Measurements from ENCODE around the gene TMEM141. TPM values are rescaled to one million over a fixed set of nuclear protein-coding genes. Genes with fewer than 3 reads are reported as not detected.
A peak's percentile ranks its signal among the peaks of the same experiment; 100 is the strongest.
"Not testable (repeated sequence)": the region's sequence is repeated elsewhere in the genome, so short reads cannot be mapped to it uniquely, and the experiment has no call there.

The TMEM141 gene
- polyA plus RNA-seq, 1 of the 3 experiments (the other 2 are of a cell fraction), result 112 TPM

- Histone ChIP-seq H3K9me2 (no peaks in the 10 kb centered on the region), H3K9ac (no peak overlapping the region), H3K27ac (ENCODE audit: low read depth in 2 of 2, low read length in 1 of 2) (no peak overlapping the region), H3K79me2 (ENCODE audit: insufficient read depth) (peaks cover 1% of the 10 kb centered on the region; the same call in 1 of the 2 replicates), H3K4me1 (ENCODE audit: control insufficient read depth in 1 of 2, insufficient read depth in 2 of 2, low read depth in 1 of 2, low read length in 1 of 2) (peaks cover 7 to 8% of the 10 kb centered on the region in 2 experiments), H3K27me3 (ENCODE audit: insufficient read depth) (peaks cover 2% of the 10 kb centered on the region; the same call in 1 of the 2 replicates), H2AFZ (ENCODE audit: low read depth) (no peak overlapping the region), H3K36me3 (replicated peaks in 1 of 2; ENCODE audit: control insufficient read depth in 1 of 2, insufficient read depth in 2 of 2, low read length in 1 of 2) (no peaks in the 10 kb centered on the region), H3K9me3 (no peaks in the 10 kb centered on the region), H3F3A (replicated peaks; ENCODE audit: insufficient read depth) (peaks cover 16% of the 10 kb centered on the region), H3K4me2 (no peak overlapping the region), H3K4me3 (ENCODE audit: low read depth in 2 of 2, low read length in 1 of 2) (no peak overlapping the region), H4K20me1 (ENCODE audit: insufficient read depth) (no peaks in the 10 kb centered on the region)
- ChIA-PET CTCF (interaction anchor here (0.6 to 3.9 kb wide), 22 partner anchors 11 to 263 kb away, joined by 3 to 57 read pairs (median 6); partner anchors contain the start of genes AJM1, C8G, CLIC3 and FBXW5), POLR2A (no interaction called here)
- WGBS (ENCODE audit: low lambda C conversion rate), result 66% methylated on average over 9 of the region's 10 CpGs
- TF ChIP-seq ELF1 (IDR thresholded peaks at IDR 0.05) (no peak), TEAD4 (IDR thresholded peaks at IDR 0.05; ENCODE audit: borderline replicate concordance, insufficient read depth) (no peak)
- DNase-seq, result no peak
Measured at GRCh38 chr9:136786451-136786850, 4.7 kb upstream of the TMEM141 start.

DNA sequence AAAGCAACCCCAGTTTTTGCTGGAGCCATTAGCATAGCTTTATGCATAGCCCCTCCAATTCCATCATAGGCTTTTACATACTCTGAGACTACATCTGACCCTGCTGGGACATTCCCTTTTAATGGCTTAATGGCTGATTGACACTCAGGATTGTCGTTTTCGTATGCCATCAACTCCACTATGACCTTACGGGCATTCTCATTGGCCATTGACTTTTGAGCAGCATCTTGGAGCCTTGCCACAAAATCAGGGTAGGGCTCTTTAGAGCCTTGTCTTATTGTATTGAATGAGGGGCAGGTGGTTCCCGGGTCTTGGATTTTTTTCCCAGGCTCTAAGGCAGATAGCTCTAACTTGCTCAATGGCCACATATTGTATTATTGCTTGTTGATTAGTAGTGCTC lies 4.2 kb upstream of the TMEM141 start:
- H3K79me2 ChIP-seq (ENCODE audit: insufficient read depth); H3K36me3 ChIP-seq (replicated peaks in 1 of 2; ENCODE audit: control insufficient read depth in 1 of 2, insufficient read depth in 2 of 2, low read length in 1 of 2); DNase-seq; H3K9me3 ChIP-seq; H3K9ac ChIP-seq; H3K4me2 ChIP-seq; POLR2A ChIA-PET; H2AFZ ChIP-seq (ENCODE audit: low read depth); H3K4me3 ChIP-seq (ENCODE audit: low read depth in 2 of 2, low read length in 1 of 2); H3K9me2 ChIP-seq; H3K27ac ChIP-seq (ENCODE audit: low read depth in 2 of 2, low read length in 1 of 2); H3K27me3 ChIP-seq (ENCODE audit: insufficient read depth); H4K20me1 ChIP-seq (ENCODE audit: insufficient read depth): not testable (repeated sequence)
- H3F3A ChIP-seq (replicated peaks; ENCODE audit: insufficient read depth), result peaks cover 16% of the 10 kb centered on the region
- CTCF ChIA-PET, result interaction anchor here (0.6 to 3.9 kb wide), 25 partner anchors 12 to 280 kb away, joined by 3 to 57 read pairs (median 6); partner anchors contain the start of genes AJM1, C8G, CLIC3 and FBXW5
- WGBS (ENCODE audit: low lambda C conversion rate), result 16% methylated on average over 4 of the region's 4 CpGs
- peaks cover 7 to 14% of the 10 kb centered on the region in 2 experiments for H3K4me1 ChIP-seq (ENCODE audit: control insufficient read depth in 1 of 2, insufficient read depth in 2 of 2, low read depth in 1 of 2, low read length in 1 of 2)

GRCh38 chr9:136787690-136788400 lies 3.3 kb upstream of the TMEM141 start:
- no peaks in the 10 kb centered on the region for H3K9me2 ChIP-seq
- H3K27me3 ChIP-seq (ENCODE audit: insufficient read depth), result no peaks in the 10 kb centered on the region
- H3K4me1 ChIP-seq (ENCODE audit: control insufficient read depth in 1 of 2, insufficient read depth in 2 of 2, low read depth in 1 of 2, low read length in 1 of 2), result peaks cover 7 to 21% of the 10 kb centered on the region in 2 experiments
- H3K4me2 ChIP-seq, result peak overlapping the region; percentile 32; the same call in 1 of the 2 replicates
- H3F3A ChIP-seq (replicated peaks; ENCODE audit: insufficient read depth), result peaks cover 12% of the 10 kb centered on the region
- H3K36me3 ChIP-seq (replicated peaks in 1 of 2; ENCODE audit: control insufficient read depth in 1 of 2, insufficient read depth in 2 of 2, low read length in 1 of 2), result peaks cover 0 to 3% of the 10 kb centered on the region in 2 experiments
- DNase-seq, result peak; percentile 77
- peak overlapping the region; percentile 9 to 14; a peak in 2 of 4 replicates for H3K4me3 ChIP-seq (ENCODE audit: low read depth in 2 of 2, low read length in 1 of 2)
- ChIA-PET CTCF (interaction anchor here (0.6 to 3.9 kb wide), 35 partner anchors 12 to 280 kb away, joined by 3 to 57 read pairs (median 5); partner anchors contain the start of genes AJM1, C8G, CLIC3 and FBXW5), POLR2A (no interaction called here)
- no peaks in the 10 kb centered on the region for H3K9me3 ChIP-seq
- 18% methylated on average over 20 of the region's 21 CpGs for WGBS (ENCODE audit: low lambda C conversion rate)
- H4K20me1 ChIP-seq (ENCODE audit: insufficient read depth), result peaks cover 5% of the 10 kb centered on the region; the same call in 1 of the 2 replicates
- H3K9ac ChIP-seq, result no peak overlapping the region
- 0 out of 2 replicates have a peak overlapping the region, but pooled peaks have one; percentile 54 for H2AFZ ChIP-seq (ENCODE audit: low read depth)
- H3K27ac ChIP-seq (ENCODE audit: low read depth in 2 of 2, low read length in 1 of 2), result no peak overlapping the region
- H3K79me2 ChIP-seq (ENCODE audit: insufficient read depth), result peaks cover 11% of the 10 kb centered on the region
- TF ChIP-seq RAD21 (IDR thresholded peaks at IDR 0.05; ENCODE audit: low read length) (peak; percentile 90), FOXM1 (IDR thresholded peaks at IDR 0.05; ENCODE audit: low read depth) (no peak), USF1 (IDR thresholded peaks at IDR 0.05; ENCODE audit: borderline replicate concordance, low read depth) (no peak), FOSL2 (IDR thresholded peaks at IDR 0.05; ENCODE audit: borderline replicate concordance, low read depth) (no peak), RXRA (IDR thresholded peaks at IDR 0.05; ENCODE audit: borderline replicate concordance, low read depth) (no peak), RFX5 (IDR thresholded peaks at IDR 0.05; ENCODE audit: low read length) (no peak), GABPA (IDR thresholded peaks at IDR 0.05; ENCODE audit: low read depth) (no peak), ELF1 (IDR thresholded peaks at IDR 0.05) (no peak), ZBTB33 (IDR thresholded peaks at IDR 0.05; ENCODE audit: borderline replicate concordance, low read depth) (no peak)
- TF ChIP-seq, protein P1, sequence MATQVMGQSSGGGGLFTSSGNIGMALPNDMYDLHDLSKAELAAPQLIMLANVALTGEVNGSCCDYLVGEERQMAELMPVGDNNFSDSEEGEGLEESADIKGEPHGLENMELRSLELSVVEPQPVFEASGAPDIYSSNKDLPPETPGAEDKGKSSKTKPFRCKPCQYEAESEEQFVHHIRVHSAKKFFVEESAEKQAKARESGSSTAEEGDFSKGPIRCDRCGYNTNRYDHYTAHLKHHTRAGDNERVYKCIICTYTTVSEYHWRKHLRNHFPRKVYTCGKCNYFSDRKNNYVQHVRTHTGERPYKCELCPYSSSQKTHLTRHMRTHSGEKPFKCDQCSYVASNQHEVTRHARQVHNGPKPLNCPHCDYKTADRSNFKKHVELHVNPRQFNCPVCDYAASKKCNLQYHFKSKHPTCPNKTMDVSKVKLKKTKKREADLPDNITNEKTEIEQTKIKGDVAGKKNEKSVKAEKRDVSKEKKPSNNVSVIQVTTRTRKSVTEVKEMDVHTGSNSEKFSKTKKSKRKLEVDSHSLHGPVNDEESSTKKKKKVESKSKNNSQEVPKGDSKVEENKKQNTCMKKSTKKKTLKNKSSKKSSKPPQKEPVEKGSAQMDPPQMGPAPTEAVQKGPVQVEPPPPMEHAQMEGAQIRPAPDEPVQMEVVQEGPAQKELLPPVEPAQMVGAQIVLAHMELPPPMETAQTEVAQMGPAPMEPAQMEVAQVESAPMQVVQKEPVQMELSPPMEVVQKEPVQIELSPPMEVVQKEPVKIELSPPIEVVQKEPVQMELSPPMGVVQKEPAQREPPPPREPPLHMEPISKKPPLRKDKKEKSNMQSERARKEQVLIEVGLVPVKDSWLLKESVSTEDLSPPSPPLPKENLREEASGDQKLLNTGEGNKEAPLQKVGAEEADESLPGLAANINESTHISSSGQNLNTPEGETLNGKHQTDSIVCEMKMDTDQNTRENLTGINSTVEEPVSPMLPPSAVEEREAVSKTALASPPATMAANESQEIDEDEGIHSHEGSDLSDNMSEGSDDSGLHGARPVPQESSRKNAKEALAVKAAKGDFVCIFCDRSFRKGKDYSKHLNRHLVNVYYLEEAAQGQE (IDR thresholded peaks at IDR 0.05; ENCODE audit: low read depth, low read length), result no peak
- TF ChIP-seq, protein P2, sequence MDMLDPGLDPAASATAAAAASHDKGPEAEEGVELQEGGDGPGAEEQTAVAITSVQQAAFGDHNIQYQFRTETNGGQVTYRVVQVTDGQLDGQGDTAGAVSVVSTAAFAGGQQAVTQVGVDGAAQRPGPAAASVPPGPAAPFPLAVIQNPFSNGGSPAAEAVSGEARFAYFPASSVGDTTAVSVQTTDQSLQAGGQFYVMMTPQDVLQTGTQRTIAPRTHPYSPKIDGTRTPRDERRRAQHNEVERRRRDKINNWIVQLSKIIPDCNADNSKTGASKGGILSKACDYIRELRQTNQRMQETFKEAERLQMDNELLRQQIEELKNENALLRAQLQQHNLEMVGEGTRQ (IDR thresholded peaks at IDR 0.05; ENCODE audit: borderline replicate concordance, low read depth, low read length), result no peak
